Measurements from ENCODE around the gene COPS2. TPM values are rescaled to one million over a fixed set of nuclear protein-coding genes. Genes with fewer than 3 reads are reported as not detected.
"Not testable (repeated sequence)": the region's sequence is repeated elsewhere in the genome, so short reads cannot be mapped to it uniquely, and the experiment has no call there.

COPS2 gene
- total RNA-seq, 2 donors from 2014 or later = 63.5 to 65.2 TPM

DNA sequence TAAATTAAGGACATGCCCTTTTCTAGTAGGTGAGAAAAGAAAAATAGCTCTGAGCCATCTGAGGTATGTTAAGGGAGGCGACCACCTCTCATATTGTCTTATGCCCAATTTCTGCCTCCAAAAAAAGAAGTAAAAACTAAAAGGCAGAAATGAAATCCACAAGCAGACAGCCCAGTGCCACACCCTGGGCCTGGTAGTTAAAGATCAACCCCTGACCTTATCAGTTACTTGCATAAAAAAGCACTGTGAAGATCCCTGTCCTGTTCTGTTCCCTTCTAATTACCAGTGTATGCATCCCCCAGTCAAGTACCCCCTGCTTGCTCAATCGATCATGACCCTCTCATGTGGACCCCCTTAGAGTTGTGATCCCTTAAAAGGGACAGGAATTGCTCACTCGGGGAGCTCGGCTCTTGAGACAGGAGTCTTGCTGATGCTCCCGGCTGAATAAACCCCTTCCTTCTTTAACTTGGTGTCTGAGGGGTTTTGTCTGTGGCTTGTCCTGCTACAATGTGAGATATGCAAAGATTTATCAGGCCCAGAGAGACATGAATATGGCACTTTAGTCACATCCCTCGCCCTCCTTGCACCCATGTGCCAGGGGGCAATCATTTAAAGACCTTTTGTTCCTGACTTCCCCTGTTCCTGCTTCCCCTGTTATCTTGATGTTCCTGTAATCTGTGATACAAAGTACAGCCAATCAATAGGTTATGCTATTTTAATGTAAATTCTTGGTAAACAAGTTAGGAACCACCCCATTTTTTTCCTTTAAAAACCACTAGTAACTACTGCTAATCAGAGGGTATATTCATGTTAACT, 20.4 kb upstream of the COPS2 start:
- H3K4me3 Mint-ChIP-seq; H3K27ac Mint-ChIP-seq; H3K9me3 Mint-ChIP-seq; H3K36me3 Mint-ChIP-seq; H3K27me3 Mint-ChIP-seq; ATAC-seq; DNase-seq (ENCODE audit: low spot score): not testable (repeated sequence)
- peaks cover 11 to 24% of the 10 kb centered on the region in 2 donors for H3K4me1 Mint-ChIP-seq (ENCODE audit: low read depth in 2 of 2)

DNA sequence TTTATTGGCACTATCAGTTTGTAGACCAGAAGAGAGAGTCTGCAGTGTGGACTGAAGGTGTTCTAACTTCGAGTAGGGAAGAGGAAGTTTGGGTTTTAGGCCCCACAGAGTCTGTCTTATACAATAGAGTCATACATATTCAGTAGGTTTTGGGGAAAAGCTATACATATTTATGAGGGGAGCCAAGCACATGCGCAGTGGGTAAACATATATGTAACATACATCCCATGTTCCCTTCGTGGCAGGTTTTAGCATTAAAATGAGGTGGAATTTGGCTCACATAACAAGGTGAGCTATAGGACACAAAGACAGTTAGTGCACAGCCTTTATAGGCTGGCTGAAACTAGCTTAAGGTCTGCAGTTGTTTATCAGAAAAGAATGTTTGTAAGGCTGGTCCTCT, 19.5 kb upstream of the COPS2 start:
- no peak for ATAC-seq
- Mint-ChIP-seq H3K4me1 (ENCODE audit: low read depth in 2 of 2) (peaks cover 19 to 33% of the 10 kb centered on the region in 2 donors), H3K9me3 (no peaks in the 10 kb centered on the region), H3K27ac (no peak overlapping the region), H3K36me3 (no peaks in the 10 kb centered on the region), H3K27me3 (no peaks in the 10 kb centered on the region), H3K4me3 (no peak overlapping the region)
- no peak for DNase-seq (ENCODE audit: low spot score)

DNA sequence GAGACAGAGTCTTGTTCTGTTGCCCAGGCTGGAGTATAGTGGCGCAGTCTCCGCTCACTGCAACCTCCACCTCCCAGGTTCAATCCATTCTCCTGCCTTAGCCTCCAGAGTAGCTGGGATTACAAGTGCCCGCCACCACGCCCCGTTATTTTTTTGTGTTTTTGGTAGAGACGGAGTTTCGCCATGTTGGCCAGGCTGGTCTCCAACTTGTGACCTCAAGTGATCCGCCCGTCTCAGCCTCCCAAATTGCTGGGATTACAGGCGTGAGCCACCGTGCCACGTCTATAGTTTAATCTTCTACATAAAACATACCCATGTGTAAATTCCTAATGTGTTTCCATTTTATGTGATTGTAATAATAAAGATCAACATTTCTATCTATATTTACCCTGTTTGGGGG, 16.4 kb upstream of the COPS2 start:
- Mint-ChIP-seq H3K4me3 (peak overlapping the region; percentile 95), H3K4me1 (ENCODE audit: low read depth in 2 of 2) (peaks cover 19 to 41% of the 10 kb centered on the region in 2 donors), H3K36me3 (no peaks in the 10 kb centered on the region), H3K27me3 (no peaks in the 10 kb centered on the region), H3K27ac (peak overlapping the region; percentile 89 to 96), H3K9me3 (no peaks in the 10 kb centered on the region)
- no peak for ATAC-seq
- DNase-seq (ENCODE audit: low spot score) = no peak

DNA sequence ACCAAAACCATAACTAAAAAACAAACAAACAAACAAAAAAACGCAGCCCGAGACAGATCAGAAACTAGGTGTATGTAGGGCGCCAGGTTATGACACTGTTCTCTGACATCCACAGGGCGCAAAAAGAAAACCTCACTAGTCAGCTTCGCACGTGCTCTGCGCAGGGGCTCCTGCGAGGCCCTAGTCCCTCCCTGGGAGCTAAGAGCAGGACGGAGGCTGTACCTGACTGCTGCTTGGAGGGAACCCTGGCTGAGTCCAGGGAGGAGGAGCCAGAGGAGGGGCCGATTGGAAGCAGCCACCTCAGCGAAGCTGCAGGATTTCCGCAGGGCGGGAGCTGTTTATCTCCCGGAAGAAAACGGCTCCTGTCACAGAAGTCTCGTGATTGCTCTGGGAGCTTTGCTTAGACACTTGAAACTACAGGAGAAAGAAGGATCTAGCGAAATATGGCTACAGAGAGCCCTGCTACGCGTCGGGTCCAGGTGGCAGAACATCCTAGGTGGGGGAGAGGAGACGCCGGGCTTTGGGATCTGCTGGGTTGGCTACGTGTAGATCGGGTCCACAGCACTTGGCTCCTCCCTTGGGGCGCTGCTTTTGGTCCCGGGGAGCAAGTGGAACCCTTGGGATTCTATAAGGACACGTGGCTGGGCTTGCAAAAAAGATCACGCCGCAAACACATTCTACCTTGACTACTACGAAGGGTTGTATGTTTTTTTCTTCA, 14.6 kb upstream of the COPS2 start, which contains the start of gene GALK2:
Gene GALK2, plus strand, starts transcription at position 368 of the 718 bp plus-strand sequence. Its CDS starts 76 bp downstream, at position 444.
- Mint-ChIP-seq H3K4me3 (peak within 1 kb of the TSS; percentile 95), H3K36me3 (no peaks in the 10 kb centered on the region), H3K27me3 (no peaks in the 10 kb centered on the region), H3K9me3 (no peaks in the 10 kb centered on the region), H3K4me1 (ENCODE audit: low read depth in 2 of 2) (peaks cover 19 to 39% of the 10 kb centered on the region in 2 donors), H3K27ac (peak within 1 kb of the TSS; percentile 89 to 96)
- ATAC-seq (peak; percentile 99), DNase-seq (ENCODE audit: low spot score) (peak; percentile 85)

DNA sequence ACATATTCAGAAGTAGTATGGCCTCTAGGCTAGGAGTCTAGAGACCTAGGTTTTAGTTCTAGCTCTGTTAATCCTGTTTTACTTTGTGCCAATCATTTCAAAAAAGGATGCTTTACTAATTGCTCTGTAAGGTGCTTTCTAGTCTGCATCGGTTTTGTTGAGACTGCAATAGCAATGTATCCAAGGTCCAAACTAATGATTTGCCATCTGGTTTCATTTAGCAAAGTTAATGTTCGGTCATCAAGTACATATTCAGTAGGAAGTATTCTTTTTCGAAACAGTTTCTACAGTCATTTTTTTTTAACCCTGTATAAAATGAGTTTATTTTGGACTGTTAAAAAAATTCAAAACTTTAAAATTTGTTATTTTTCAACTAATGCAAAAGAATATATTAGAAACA, 12.6 kb upstream of the COPS2 start:
- no peak for ATAC-seq
- no peak for DNase-seq (ENCODE audit: low spot score)
- Mint-ChIP-seq H3K4me3 (no peak overlapping the region), H3K27ac (no peak overlapping the region), H3K9me3 (no peaks in the 10 kb centered on the region), H3K36me3 (no peaks in the 10 kb centered on the region), H3K4me1 (ENCODE audit: low read depth in 2 of 2) (peaks cover 18 to 32% of the 10 kb centered on the region in 2 donors), H3K27me3 (no peaks in the 10 kb centered on the region)

DNA sequence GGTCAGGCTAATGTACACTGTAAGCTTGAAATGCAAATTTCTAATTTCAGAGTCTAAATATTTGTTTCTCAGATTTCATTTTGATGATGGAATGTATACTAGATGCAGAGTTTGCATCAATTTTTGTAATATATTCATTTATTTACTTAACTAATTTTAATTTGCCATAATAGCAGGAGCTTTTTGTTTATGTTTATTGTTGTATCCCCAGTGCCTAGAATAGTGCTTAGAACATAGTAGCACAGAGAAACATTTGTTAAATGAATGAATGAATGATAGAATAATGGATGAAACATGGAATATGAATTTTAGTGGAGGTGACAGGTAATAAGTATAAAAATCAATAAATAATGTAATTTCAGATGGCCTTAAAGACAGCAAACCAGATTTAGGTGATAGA, 9.5 kb upstream of the COPS2 start:
- Mint-ChIP-seq H3K4me3 (no peak overlapping the region), H3K4me1 (ENCODE audit: low read depth in 2 of 2) (peaks cover 3 to 8% of the 10 kb centered on the region in 2 donors), H3K36me3 (peaks cover 5% of the 10 kb centered on the region), H3K27me3 (no peaks in the 10 kb centered on the region), H3K9me3 (no peaks in the 10 kb centered on the region), H3K27ac (no peak overlapping the region)
- ATAC-seq (no peak), DNase-seq (ENCODE audit: low spot score) (no peak)

DNA sequence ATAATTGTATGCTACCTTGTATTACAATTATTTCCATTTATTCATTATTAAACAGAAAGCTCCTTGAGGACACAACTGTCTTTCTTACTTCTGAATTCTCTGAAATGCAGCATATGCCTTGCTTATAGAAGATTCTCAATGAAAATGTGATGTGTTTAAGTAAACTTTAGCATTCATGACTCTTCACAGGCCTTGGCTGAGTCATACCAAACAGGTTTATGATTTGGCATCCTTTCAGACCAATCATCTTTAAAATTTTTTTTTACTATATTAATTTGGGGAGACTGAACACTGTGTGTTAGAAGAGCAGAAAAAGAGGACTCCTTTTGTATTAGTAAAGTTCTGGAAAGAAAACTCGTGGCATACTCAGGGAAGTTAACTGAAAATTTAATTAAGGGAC, 8.3 kb upstream of the COPS2 start:
- H3K4me1 Mint-ChIP-seq (ENCODE audit: low read depth in 2 of 2) = peaks cover 0 to 3% of the 10 kb centered on the region in 2 donors
- DNase-seq (ENCODE audit: low spot score) (no peak), ATAC-seq (no peak)
- H3K9me3 Mint-ChIP-seq = no peaks in the 10 kb centered on the region
- H3K36me3 Mint-ChIP-seq = peaks cover 5% of the 10 kb centered on the region
- H3K27ac Mint-ChIP-seq = no peak overlapping the region
- no peak overlapping the region for H3K4me3 Mint-ChIP-seq
- H3K27me3 Mint-ChIP-seq = no peaks in the 10 kb centered on the region

DNA sequence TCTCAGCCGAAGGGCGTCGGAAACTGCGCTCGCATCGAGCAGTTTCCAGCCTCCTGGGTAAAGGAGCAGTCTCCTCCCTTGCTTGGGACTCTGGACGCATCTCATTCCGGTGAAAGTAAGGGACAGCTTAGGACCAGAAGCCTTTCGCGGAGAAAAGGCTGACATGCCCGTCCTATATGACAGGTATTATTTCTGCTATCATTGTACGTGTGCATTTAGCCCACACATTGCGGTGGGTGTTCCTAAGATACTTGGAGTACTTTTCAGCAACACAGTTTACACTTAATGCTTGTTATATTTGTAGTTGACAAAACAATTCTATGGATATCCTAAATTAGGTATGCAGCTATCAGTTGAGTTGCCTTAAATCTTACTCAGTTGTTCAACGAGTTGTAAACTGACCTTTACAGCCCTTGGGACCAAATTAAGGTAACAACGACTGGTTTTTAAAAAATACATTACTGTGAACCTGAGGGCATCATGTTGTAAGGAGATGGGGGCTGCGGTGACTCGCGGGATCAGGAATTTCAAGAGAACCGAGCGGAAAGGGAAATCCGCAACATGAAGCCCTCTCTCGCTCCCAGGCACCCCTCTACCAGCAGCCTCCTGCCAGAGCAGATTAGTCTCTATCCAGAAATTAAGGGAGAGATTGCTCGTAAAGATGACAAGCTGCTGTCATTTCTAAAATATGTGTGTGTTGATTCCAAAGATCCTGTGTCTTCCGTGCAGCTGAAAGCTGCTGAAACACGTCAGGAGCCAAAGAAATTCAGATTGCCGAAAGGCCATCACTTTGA, 632 bp upstream of the COPS2 start:
- H3K4me3 Mint-ChIP-seq = peak overlapping the region; percentile 98
- H3K9me3 Mint-ChIP-seq = no peaks in the 10 kb centered on the region
- H3K4me1 Mint-ChIP-seq (ENCODE audit: low read depth in 2 of 2) = peaks cover 22 to 44% of the 10 kb centered on the region in 2 donors
- H3K27me3 Mint-ChIP-seq = no peaks in the 10 kb centered on the region
- DNase-seq (ENCODE audit: low spot score) (no peak), ATAC-seq (no peak)
- H3K36me3 Mint-ChIP-seq = no peaks in the 10 kb centered on the region
- peak overlapping the region; percentile 96 to 99 for H3K27ac Mint-ChIP-seq

DNA sequence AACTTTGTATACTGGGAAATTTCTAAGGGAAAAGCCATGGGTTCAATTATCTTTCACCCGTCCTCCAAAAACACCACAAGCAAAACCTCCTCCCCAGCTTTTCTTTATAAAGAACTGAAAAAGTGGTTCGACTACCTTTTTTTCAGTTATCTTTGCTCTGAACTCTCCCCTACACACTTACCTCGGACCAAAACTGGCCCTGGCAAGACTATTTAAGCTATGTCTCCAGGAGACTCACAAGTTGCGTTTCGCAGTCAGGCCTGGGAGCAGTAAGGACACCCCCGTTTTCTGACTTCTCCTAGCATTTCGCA, 645 bp downstream of the COPS2 start:
- Mint-ChIP-seq H3K4me1 (ENCODE audit: low read depth in 2 of 2) (peaks cover 25 to 44% of the 10 kb centered on the region in 2 donors), H3K9me3 (no peaks in the 10 kb centered on the region), H3K27me3 (no peaks in the 10 kb centered on the region), H3K36me3 (no peaks in the 10 kb centered on the region), H3K27ac (peak overlapping the region; percentile 96 to 99), H3K4me3 (peak overlapping the region; percentile 98)
- DNase-seq (ENCODE audit: low spot score) = no peak
- no peak for ATAC-seq

DNA sequence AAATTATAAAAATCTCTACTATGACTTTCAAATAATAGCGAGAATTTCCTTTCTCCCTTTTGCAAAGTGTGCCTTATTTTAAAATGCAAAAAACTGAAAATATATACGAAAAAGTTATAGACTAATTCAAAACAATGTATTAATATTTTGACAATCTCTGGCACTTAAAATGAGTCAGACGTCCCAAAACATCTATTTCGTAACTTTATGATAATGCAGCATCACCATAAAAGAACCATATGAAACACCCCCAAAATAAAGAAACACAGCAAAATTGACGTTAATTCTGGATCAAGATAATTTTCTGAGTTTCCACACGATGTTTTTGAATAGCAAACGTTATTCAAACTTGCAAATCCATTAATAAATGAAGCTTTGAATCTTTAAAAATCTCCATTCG, 1.0 kb downstream of the COPS2 start:
- Mint-ChIP-seq H3K4me3 (peak overlapping the region; percentile 98), H3K4me1 (ENCODE audit: low read depth in 2 of 2) (peaks cover 26 to 46% of the 10 kb centered on the region in 2 donors), H3K36me3 (peaks cover 2% of the 10 kb centered on the region), H3K27me3 (no peaks in the 10 kb centered on the region), H3K9me3 (no peaks in the 10 kb centered on the region), H3K27ac (peak overlapping the region; percentile 96 to 99)
- DNase-seq (ENCODE audit: low spot score) (no peak), ATAC-seq (no peak)

DNA sequence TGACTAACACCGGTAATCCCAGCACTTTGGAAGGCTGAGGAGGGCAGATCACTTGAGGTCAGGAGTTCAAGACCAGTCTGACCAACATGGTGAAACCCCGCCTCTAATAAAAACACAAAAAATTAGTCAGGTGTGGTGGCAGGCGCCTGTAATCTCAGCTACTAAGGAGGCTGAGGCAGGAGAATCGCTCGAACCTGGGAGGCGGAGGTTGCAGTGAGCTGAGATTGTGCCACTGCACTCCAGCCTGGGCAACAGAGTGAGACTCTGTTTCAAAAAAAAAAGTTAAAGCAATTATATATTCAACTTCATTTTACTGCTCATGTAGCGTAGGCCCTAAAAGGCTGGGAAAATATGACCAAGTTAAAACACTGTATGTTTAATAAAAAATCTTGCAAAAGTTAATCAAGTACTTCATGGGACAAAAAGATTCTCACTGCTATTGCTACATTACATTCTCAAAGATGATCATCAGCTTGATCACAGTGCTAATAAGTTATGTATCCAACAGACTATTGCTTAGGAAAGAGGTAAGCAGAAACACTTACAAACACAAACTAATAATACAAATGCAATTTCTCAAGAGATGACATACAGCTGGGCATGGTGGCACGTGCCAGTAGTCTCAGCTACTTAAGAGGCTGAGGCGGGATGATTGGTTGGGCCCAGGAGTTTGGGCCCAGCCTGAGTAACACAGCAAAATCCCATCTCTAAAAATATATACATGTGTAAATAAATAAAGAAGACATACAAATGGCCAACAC, 2.7 kb downstream of the COPS2 start:
- no peaks in the 10 kb centered on the region for H3K27me3 Mint-ChIP-seq
- H3K27ac Mint-ChIP-seq = peak overlapping the region; percentile 49 to 74
- H3K36me3 Mint-ChIP-seq = peaks cover 5% of the 10 kb centered on the region
- no peak for ATAC-seq
- peak overlapping the region; percentile 98 for H3K4me3 Mint-ChIP-seq
- DNase-seq (ENCODE audit: low spot score) = no peak
- H3K4me1 Mint-ChIP-seq (ENCODE audit: low read depth in 2 of 2) = peaks cover 34 to 52% of the 10 kb centered on the region in 2 donors
- no peaks in the 10 kb centered on the region for H3K9me3 Mint-ChIP-seq

DNA sequence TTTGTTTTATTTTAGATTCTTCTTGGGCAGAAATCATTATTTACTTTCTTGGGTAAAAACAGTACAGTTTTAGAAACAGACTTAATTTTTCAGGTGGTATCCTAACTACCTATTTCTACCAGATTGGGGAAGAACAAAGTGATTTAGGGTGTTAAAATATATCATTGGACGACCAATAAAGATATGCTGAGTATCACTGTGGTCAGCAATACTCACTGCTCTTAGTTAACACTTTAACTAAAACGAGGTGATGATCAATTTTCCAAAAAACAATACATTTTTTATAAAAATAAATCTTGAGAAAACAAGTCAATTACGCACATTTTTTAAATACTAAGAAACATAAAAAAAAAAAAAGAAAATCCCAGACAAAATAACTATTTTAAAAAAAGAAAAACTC, 3.6 kb downstream of the COPS2 start:
- Mint-ChIP-seq H3K4me3 (no peak overlapping the region), H3K4me1 (ENCODE audit: low read depth in 2 of 2) (peaks cover 35 to 46% of the 10 kb centered on the region in 2 donors), H3K9me3 (no peaks in the 10 kb centered on the region), H3K27ac (no peak overlapping the region), H3K27me3 (no peaks in the 10 kb centered on the region), H3K36me3 (peaks cover 5% of the 10 kb centered on the region)
- no peak for DNase-seq (ENCODE audit: low spot score)
- ATAC-seq = no peak

DNA sequence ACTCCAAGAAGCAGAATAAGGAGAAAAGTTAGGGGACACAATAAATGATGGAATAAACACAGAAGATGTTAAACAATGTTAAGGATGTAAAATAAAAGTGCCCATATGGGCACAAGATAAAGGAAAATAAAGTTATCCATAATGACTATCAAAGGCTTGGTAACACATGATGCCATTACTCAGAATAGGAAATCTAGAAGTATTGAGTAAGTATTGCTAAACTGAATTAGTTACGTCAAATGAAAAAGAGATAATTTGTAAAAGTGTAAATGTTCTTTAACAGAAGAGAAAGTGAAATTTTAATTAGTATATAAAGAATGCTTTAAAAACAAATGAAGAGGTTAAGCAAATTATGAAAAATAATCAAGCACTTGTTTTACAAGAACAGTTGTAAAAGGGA, 6.7 kb downstream of the COPS2 start:
- peaks cover 5% of the 10 kb centered on the region for H3K36me3 Mint-ChIP-seq
- ATAC-seq (no peak), DNase-seq (ENCODE audit: low spot score) (no peak)
- H3K9me3 Mint-ChIP-seq = no peaks in the 10 kb centered on the region
- no peaks in the 10 kb centered on the region for H3K27me3 Mint-ChIP-seq
- H3K4me3 Mint-ChIP-seq = peak overlapping the region; percentile 9
- peak overlapping the region; percentile 3 to 39 for H3K27ac Mint-ChIP-seq
- peaks cover 29 to 34% of the 10 kb centered on the region in 2 donors for H3K4me1 Mint-ChIP-seq (ENCODE audit: low read depth in 2 of 2)

Measured in natural killer cell treated with Interleukin-12 subunit alpha and Interleukin-12 subunit beta and Interleukin-15 and Interleukin-18, amount 100 ng/mL, for 72 hours (primary cell).